ENCODE measurements around the gene ZC3H13. TPM values are rescaled to one million over a fixed set of nuclear protein-coding genes. Genes with fewer than 3 reads are reported as not detected.

ZC3H13 gene
- total and polyA plus RNA-seq, 2 of the 4 experiments (the other 2 are of a cell fraction), result 7.7 to 10.8 TPM

DNA sequence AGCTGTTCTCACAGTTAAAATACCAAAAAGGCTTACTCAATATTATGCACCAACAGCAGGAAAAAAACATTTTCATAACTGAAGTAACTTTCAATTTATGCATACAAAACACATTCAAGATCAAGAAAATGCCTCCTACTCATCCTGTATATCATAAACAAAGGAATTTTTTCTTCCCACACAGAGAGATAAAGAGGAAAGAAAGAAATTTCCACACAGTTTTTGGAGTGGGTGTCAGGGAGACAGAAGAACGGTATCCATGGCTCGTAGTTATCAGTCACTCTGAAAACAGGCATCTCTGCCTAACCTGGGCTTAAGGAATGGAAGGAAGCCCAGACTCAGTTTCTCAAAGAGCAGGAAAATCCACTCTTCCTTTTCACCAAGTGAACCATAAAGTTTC, 108.6 kb downstream of the ZC3H13 start:
- Histone ChIP-seq H2BK120ac (ENCODE audit: low read depth, low read length) (no peak overlapping the region), H2BK15ac (ENCODE audit: low read depth, low read length) (no peak overlapping the region), H4K8ac (ENCODE audit: low read depth in 2 of 2, low read length in 2 of 2) (no peak overlapping the region), H2AFZ (replicated peaks; ENCODE audit: low read length, poor library complexity) (no peak overlapping the region), H3K27me3 (ENCODE audit: control insufficient read depth, insufficient read depth, low read length) (peaks cover 17% of the 10 kb centered on the region), H2AK9ac (replicated peaks; ENCODE audit: low read depth, low read length, poor library complexity) (no peak overlapping the region), H3K4me2 (ENCODE audit: low read depth, low read length) (peak overlapping the region; percentile 70; the same call in 1 of the 2 replicates), H4K20me1 (ENCODE audit: insufficient read depth, low read length) (no peaks in the 10 kb centered on the region), H2BK5ac (ENCODE audit: low read depth, low read length, poor library complexity, severe bottlenecking) (no peak overlapping the region), H3K14ac (replicated peaks; ENCODE audit: low read depth, low read length) (no peak overlapping the region), H3K4me1 (ENCODE audit: control insufficient read depth, insufficient read depth, low read length) (no peaks in the 10 kb centered on the region), H3K56ac (ENCODE audit: extremely low read depth, insufficient read depth, low read length) (no peak overlapping the region), H3K9ac (ENCODE audit: low read depth, low read length) (no peak overlapping the region), H3K23ac (ENCODE audit: low read depth, low read length) (no peak overlapping the region), H2AK5ac (ENCODE audit: low read depth, low read length) (no peak overlapping the region), H3K9me1 (ENCODE audit: insufficient read depth, low read length) (no peaks in the 10 kb centered on the region), H3K18ac (ENCODE audit: low read depth, low read length) (no peak overlapping the region), H3K9me3 (ENCODE audit: control insufficient read depth, insufficient read depth, low read length) (no peaks in the 10 kb centered on the region), H3K4me3 (ENCODE audit: insufficient read depth, low read depth, low read length) (no peak overlapping the region), H2BK20ac (ENCODE audit: low read depth, low read length) (no peak overlapping the region), H4K91ac (ENCODE audit: insufficient read depth, low read depth, low read length) (no peak overlapping the region), H3K79me1 (ENCODE audit: low read depth in 1 of 2, low read length in 2 of 2) (no peaks in the 10 kb centered on the region), H4K5ac (ENCODE audit: low read depth, low read length) (no peak overlapping the region), H3K27ac (ENCODE audit: insufficient read depth, low read length) (no peak overlapping the region), H3K4ac (ENCODE audit: low read depth, low read length) (no peak overlapping the region), H3K36me3 (ENCODE audit: control insufficient read depth, insufficient read depth, low read length) (no peaks in the 10 kb centered on the region)
- BruUV-seq (replicated peaks), result no TSS peak
- dilution Hi-C loops (cut with HindIII; ENCODE audit: low sequenced_read_pairs, unreplicated experiment), result no loop called here
- intact Hi-C loops (cut with micrococcal nuclease), result no loop called here
- POLR2A ChIA-PET (ENCODE audit: unreplicated experiment), result no interaction called here
- CTCF ChIA-PET, result interaction anchor here (1.1 kb wide), 1 partner anchor 11 kb away, joined by 4 read pairs; no protein-coding TSS in a partner anchor
- ATAC-seq (ENCODE audit: low read depth), result peak; percentile 64
- WGBS, 2 experiments (ENCODE audit: extremely low coverage in 2 of 2, insufficient read length in 1 of 2), result no CpG with 5 or more reads among the region's 2 CpGs
- in situ Hi-C loops (cut with MboI; ENCODE audit: low sequenced_read_pairs), result no loop called here
- peak; percentile 48 for DNase-seq
- TF ChIP-seq NFE2L2 (IDR thresholded peaks at IDR 0.05; ENCODE audit: low read depth, low read length) (no peak), MAFK (IDR thresholded peaks at IDR 0.05; ENCODE audit: low read depth, low read length) (no peak), CEBPB (IDR thresholded peaks at IDR 0.05; ENCODE audit: low read depth, low read length) (no peak), MXI1 (IDR thresholded peaks at IDR 0.05; ENCODE audit: borderline replicate concordance, low read depth, low read length) (no peak), MAZ (IDR thresholded peaks at IDR 0.05; ENCODE audit: borderline replicate concordance, low read depth, low read length) (no peak), POLR2A (IDR thresholded peaks at IDR 0.05; ENCODE audit: low read depth, low read length) (no peak), CHD1 (IDR thresholded peaks at IDR 0.05; ENCODE audit: low read depth, low read length) (no peak), RCOR1 (IDR thresholded peaks at IDR 0.05; ENCODE audit: insufficient replicate concordance, low read length) (no peak), RAD21 (IDR thresholded peaks at IDR 0.05; ENCODE audit: low read length) (no peak), RFX5 (IDR thresholded peaks at IDR 0.05; ENCODE audit: low read depth, low read length) (no peak), FOS (IDR thresholded peaks at IDR 0.05; ENCODE audit: low read depth, low read length) (no peak), SMC3 (IDR thresholded peaks at IDR 0.05; ENCODE audit: low read depth, low read length) (no peak)
- TF ChIP-seq, protein P1, sequence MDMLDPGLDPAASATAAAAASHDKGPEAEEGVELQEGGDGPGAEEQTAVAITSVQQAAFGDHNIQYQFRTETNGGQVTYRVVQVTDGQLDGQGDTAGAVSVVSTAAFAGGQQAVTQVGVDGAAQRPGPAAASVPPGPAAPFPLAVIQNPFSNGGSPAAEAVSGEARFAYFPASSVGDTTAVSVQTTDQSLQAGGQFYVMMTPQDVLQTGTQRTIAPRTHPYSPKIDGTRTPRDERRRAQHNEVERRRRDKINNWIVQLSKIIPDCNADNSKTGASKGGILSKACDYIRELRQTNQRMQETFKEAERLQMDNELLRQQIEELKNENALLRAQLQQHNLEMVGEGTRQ (IDR thresholded peaks at IDR 0.05; ENCODE audit: low read depth, low read length), result no peak
- TF ChIP-seq, protein P2, sequence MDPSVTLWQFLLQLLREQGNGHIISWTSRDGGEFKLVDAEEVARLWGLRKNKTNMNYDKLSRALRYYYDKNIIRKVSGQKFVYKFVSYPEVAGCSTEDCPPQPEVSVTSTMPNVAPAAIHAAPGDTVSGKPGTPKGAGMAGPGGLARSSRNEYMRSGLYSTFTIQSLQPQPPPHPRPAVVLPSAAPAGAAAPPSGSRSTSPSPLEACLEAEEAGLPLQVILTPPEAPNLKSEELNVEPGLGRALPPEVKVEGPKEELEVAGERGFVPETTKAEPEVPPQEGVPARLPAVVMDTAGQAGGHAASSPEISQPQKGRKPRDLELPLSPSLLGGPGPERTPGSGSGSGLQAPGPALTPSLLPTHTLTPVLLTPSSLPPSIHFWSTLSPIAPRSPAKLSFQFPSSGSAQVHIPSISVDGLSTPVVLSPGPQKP (IDR thresholded peaks at IDR 0.05; ENCODE audit: borderline replicate concordance, low read depth, low read length), result no peak

Measured in IMR-90 (cell line).